Measurements from ENCODE around the gene IL25. TPM values are rescaled to one million over a fixed set of nuclear protein-coding genes. Genes with fewer than 3 reads are reported as not detected.
"Not testable (repeated sequence)": the region's sequence is repeated elsewhere in the genome, so short reads cannot be mapped to it uniquely, and the experiment has no call there.

IL25 gene
- total RNA-seq, 1 donor from 2014 or later: not detected

DNA sequence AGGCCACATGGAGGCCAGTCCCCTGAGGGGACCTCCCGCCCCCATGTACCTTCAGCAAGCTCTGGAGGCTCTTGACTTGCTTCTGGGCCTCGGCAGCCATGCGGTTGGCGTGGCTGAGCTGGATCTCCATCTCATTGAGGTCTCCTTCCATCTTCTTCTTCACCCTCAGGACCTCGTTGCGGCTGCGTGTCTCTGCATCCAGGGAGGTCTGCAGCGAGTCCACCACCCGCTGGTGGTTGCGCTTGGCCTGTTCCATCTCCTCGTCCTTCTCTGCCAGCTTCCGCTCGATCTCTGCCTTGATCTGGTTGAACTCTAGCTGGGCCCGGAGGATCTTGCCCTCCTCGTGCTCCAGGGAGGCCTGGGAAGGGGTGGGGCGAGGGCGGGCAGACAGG, 13.7 kb downstream of the IL25 start:
- DNase-seq (ENCODE audit: low spot score in 2 of 2); FAIRE-seq: not testable (repeated sequence)

GRCh38 chr14:23386999-23387398, 14.4 kb downstream of the IL25 start:
- FAIRE-seq (no peak), DNase-seq (ENCODE audit: low spot score in 2 of 2) (no peak)

DNA sequence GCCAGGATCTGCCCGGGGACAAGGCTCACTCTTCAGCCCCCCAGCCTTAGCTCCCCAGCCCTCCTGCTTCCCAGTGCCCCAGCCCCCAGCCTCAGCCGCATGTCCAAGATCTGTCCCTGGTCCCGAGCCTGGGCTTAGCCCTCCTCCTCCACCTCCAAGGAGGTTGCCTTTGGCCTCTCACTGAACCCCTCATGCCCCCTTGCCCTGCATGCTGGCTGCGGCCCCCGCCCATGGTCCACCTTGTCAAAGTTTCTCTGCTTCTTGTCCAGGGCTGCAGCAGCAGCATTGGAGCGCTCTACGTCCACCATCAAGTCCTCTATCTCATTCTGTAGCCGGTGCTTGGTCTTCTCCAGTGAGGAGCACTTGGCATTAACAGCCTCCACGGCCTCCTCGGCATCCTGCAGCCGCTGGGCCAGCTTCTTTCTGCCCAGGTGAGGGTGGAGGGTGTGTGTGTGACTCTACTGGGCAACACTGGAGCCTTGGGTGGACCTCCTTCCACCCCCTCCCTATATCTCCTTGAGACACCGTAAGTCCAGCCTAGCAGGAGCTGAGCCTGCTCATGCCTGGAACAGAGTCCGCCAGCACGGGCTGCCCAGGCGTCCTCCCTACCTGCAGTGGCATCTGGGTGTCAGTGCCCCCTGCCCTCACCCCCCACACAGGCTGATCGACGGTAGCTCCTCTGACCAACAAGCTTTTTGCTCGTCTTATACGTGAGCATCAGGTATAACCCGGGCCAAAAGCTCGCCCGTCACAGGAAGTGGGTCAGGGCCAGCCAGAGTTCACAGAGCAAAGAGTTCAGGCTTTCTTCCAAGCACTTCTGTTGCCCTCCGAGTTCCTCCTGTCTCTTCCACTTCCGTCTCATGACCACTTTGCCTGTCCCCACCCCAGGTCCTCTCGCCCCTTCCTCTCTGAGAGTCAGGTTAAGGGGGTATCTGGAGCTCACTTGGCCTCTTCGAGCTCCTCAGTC, 15.6 kb downstream of the IL25 start:
- FAIRE-seq (no peak), DNase-seq (ENCODE audit: low spot score in 2 of 2) (no peak)

DNA sequence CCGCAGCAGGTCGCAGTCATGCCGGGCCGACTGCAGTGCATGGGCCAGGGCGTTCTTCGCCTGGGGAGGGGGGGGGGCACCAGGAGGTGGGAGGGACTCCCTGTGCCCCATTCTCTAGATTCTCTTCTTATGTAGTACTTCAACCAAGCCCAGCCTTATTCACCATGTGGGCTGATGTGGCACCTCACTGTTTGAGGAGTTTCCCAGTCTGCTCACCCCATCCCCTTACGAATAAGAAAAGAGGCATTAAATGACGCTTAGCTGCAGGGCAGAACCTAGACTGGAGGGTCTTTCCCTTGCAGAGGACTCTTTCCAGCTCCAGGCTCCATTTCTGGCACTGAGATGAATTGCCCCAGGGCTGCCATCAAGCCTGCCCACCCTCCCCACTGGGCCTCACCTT, 16.4 kb downstream of the IL25 start:
- FAIRE-seq: no peak
- no peak for DNase-seq (ENCODE audit: low spot score in 2 of 2)

- FAIRE-seq (no peak), DNase-seq (ENCODE audit: low spot score in 2 of 2) (no peak)
These were observed 16.8 kb downstream of the IL25 start for GRCh38 chr14:23389396-23389795.

- not testable (repeated sequence) for FAIRE-seq; DNase-seq (ENCODE audit: low spot score in 2 of 2)
These were observed 17.3 kb downstream of the IL25 start for GRCh38 chr14:23389871-23390270.

- DNase-seq (ENCODE audit: low spot score in 2 of 2) (no peak), FAIRE-seq (no peak)
These were observed 20.0 kb downstream of the IL25 start for GRCh38 chr14:23392613-23393012.

DNA sequence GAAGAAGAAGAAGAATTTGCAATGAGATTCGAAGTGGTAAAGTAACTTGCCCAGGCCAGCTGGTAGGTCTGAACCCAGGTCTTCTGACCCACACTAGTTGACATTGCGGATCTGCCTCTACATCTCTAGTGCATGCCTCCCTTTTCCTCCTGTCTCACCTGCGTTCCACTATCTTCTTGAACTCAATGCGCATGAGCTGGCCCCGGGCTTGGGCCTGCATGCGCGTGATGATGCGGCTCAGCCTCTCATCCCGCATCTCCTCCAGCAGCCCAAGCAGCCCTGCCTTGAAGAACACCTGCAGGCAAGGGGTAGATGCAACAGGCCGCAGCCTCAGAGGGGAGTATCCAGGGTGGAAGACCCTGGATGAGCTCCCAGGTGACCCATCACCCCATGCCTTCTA, 23.5 kb downstream of the IL25 start:
- DNase-seq (ENCODE audit: low spot score in 2 of 2): no peak
- FAIRE-seq: no peak

- FAIRE-seq (no peak), DNase-seq (ENCODE audit: low spot score in 2 of 2) (no peak)
These were observed 24.3 kb downstream of the IL25 start for GRCh38 chr14:23396781-23397407.

GRCh38 chr14:23398348-23398747, 25.7 kb downstream of the IL25 start:
- DNase-seq (ENCODE audit: low spot score in 2 of 2) (no peak), FAIRE-seq (no peak)

- no peak for FAIRE-seq
- DNase-seq (ENCODE audit: low spot score in 2 of 2): no peak
These were observed 26.5 kb downstream of the IL25 start for GRCh38 chr14:23399136-23399535.

DNA sequence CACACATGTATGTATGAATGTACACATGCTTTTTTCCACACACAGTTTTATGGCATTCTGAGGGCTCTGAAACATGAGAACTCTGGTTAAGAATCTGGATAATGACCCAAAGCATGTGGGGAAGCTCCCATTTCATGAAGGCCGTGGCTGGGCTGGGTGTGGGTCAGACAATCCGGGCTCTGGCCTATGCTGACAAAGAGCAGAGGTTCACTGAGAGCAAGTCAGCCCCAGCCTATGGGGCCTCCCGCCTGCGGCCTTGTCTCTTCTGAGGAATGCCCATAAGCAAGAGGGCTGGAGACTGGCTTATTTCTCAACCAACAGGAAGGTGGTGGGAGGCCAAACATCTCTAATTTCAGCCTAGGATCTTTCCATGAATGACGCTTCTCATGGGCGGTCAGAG, 27.0 kb downstream of the IL25 start:
- no peak for FAIRE-seq
- DNase-seq (ENCODE audit: low spot score in 2 of 2): no peak

- DNase-seq (ENCODE audit: low spot score in 2 of 2); FAIRE-seq: not testable (repeated sequence)
These were observed 28.0 kb downstream of the IL25 start for GRCh38 chr14:23400496-23401149.

DNA sequence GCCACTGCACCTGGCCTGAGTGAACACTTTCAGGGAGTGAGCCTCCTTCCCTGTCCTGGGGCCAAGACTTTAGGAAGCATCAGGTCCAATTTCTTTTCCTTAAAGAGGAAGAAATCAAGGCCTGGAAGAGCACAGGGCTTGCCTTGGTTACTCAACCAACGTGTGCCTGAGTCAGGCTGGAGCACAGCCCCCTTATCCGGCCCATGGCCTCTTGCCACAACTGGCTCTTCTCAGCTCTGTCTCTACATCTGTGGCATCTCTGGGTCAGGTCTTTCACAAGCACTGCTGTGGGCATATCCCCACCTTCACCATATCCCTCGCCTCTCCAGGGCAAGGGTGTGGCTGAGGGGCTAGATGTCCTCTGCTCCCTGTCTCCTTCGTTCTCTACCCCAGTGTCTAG, 28.7 kb downstream of the IL25 start:
- DNase-seq (ENCODE audit: low spot score in 2 of 2): no peak
- no peak for FAIRE-seq

DNA sequence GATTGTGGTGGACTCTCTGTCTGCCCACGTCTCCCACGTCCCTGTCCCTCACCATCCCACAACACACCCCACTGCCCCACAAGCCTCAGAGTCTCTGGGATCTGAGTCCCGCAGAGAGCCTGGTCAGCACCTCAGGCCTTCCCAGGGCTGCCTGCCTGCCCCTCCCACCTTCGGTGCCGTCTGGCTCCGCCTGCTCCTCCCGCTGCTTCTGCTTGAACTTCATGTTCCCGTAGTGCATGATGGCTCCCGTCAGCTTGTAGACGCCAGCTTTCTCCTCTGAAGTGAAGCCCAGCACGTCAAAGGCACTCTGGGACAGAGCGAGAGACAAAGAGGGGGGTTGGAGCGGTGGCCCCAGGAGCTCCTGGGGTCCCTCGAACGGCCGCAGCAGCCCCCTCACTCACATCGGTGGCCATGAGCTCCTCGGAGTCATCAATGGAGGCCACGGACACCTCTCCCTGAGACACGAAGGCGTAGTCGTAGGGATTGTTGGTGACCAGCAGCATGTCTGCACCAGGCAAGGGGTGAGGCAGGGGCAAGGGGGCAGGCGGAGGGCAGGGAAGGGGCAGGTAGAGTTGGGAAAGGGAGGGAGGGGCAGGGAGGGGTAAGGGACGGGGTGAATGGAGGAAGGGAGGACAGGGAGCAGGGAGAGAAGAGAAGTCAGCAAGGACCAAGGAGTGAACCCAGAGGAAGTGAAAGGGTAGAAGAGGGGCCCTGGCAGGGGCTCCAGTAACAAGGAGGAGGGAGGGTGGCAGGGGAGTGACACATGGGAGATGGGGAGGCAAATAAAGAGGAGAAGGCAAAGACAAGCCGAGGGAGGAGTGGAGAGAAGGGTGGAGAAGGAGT, 29.9 kb downstream of the IL25 start:
- DNase-seq (ENCODE audit: low spot score in 2 of 2) (no peak), FAIRE-seq (no peak)

- FAIRE-seq: no peak
These were observed 30.5 kb downstream of the IL25 start for GRCh38 chr14:23403139-23403438.

GRCh38 chr14:23403908-23404307, 31.3 kb downstream of the IL25 start:
- no peak for FAIRE-seq
- DNase-seq (ENCODE audit: low spot score in 2 of 2): no peak

More at GRCh38 chr14:23403139-23403438, 30.5 kb downstream of the IL25 start:
- DNase-seq (ENCODE audit: low spot score in 2 of 2): no peak

GRCh38 chr14:23404331-23404900, 31.8 kb downstream of the IL25 start:
- no peak for FAIRE-seq

DNA sequence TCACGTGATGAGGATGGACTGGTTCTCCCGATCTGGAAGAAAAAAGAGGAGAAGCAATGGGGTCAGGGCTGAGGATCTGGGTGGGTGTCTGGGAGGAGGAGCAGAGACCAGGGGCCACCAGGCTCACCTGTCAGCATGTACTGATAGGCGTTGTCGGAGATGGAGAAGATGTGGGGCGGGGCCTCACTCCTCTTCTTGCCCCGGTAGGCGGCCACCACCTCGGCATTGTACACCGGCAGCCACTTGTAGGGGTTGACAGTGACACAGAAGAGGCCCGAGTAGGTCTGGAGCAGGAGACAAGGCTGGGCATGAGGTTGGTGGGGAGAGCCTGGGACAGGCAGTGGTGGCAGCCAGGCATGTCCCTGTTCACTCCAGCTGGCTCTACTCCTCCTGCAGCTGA, 32.5 kb downstream of the IL25 start:
- no peak for FAIRE-seq
- no peak for DNase-seq (ENCODE audit: low spot score in 2 of 2)

More at GRCh38 chr14:23404331-23404900, 31.8 kb downstream of the IL25 start:
- no peak for DNase-seq (ENCODE audit: low spot score in 2 of 2)

DNA sequence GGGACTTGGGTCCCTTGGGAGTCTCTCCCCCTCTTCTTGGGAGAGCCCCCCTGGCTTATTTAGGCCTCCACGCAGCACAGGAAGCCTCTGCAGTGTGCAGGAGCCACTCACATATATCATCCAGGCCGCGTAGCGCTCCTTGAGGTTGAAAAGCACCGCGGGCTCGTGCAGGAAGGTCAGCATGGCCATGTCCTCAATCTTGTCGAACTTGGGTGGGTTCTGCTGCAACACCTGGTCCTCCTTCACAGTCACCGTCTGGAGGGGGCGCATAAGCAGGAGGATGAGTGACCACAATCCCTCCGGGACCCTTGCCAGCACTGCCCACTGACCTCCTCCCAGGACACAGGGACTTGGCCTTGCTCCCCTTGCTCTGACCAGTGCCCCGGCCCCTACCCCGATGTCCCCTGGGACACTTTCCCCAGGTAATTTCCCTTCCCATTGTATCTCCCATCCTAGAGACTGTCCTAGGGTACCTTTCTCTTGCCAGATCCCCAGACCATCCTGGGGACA, 33.0 kb downstream of the IL25 start:
- no peak for DNase-seq (ENCODE audit: low spot score in 2 of 2)
- no peak for FAIRE-seq
